ENCODE measurements around the gene GPR137B.
A peak's percentile ranks its signal among the peaks of the same experiment; 100 is the strongest.
"Not testable (repeated sequence)": the region's sequence is repeated elsewhere in the genome, so short reads cannot be mapped to it uniquely, and the experiment has no call there.

Gene GPR137B

GRCh38 chr1:236159704-236160539 lies 17.6 kb downstream of the GPR137B start:
- Histone ChIP-seq H3K4me1 (ENCODE audit: control insufficient read depth in 1 of 2, insufficient read depth in 2 of 2, low read length in 2 of 2) (peaks cover 30 to 34% of the 10 kb centered on the region in 2 donors), H3K9me3 (ENCODE audit: control insufficient read depth in 1 of 2, low read length in 2 of 2) (peaks cover 0 to 10% of the 10 kb centered on the region in 2 donors), H3K9ac (ENCODE audit: low read depth in 1 of 2, low read length in 2 of 2) (peak overlapping the region in 1 of 2 donors; percentile 47), H3K36me3 (ENCODE audit: control insufficient read depth in 1 of 2, insufficient read depth in 2 of 2, low read length in 2 of 2) (no peaks in the 10 kb centered on the region), H3K27me3 (ENCODE audit: control insufficient read depth in 1 of 2, insufficient read depth in 2 of 2, low read length in 2 of 2) (no peaks in the 10 kb centered on the region), H3K4me3 (ENCODE audit: low read depth in 1 of 2, low read length in 2 of 2) (peak overlapping the region; percentile 17 to 38), H3K27ac (ENCODE audit: low read depth, low read length) (peak overlapping the region; percentile 52)

GRCh38 chr1:236160540-236161127 lies 18.3 kb downstream of the GPR137B start:
- Histone ChIP-seq H3K9me3 (ENCODE audit: control insufficient read depth in 1 of 2, low read length in 2 of 2) (peaks cover 0 to 10% of the 10 kb centered on the region in 2 donors), H3K4me1 (ENCODE audit: control insufficient read depth in 1 of 2, insufficient read depth in 2 of 2, low read length in 2 of 2) (peaks cover 30 to 34% of the 10 kb centered on the region in 2 donors), H3K27me3 (ENCODE audit: control insufficient read depth in 1 of 2, insufficient read depth in 2 of 2, low read length in 2 of 2) (no peaks in the 10 kb centered on the region), H3K27ac (ENCODE audit: low read depth, low read length) (no peak overlapping the region), H3K4me3 (ENCODE audit: low read depth in 1 of 2, low read length in 2 of 2) (no peak overlapping the region), H3K9ac (ENCODE audit: low read depth in 1 of 2, low read length in 2 of 2) (no peak overlapping the region), H3K36me3 (ENCODE audit: control insufficient read depth in 1 of 2, insufficient read depth in 2 of 2, low read length in 2 of 2) (no peaks in the 10 kb centered on the region)

- H3K9ac ChIP-seq (ENCODE audit: low read depth in 1 of 2, low read length in 2 of 2), result no peak overlapping the region
- no peak overlapping the region for H3K27ac ChIP-seq (ENCODE audit: low read depth, low read length)
- H3K4me3 ChIP-seq (ENCODE audit: low read depth in 1 of 2, low read length in 2 of 2), result no peak overlapping the region
- H3K27me3 ChIP-seq (ENCODE audit: control insufficient read depth in 1 of 2, insufficient read depth in 2 of 2, low read length in 2 of 2), result no peaks in the 10 kb centered on the region
- peaks cover 24 to 29% of the 10 kb centered on the region in 2 donors for H3K4me1 ChIP-seq (ENCODE audit: control insufficient read depth in 1 of 2, insufficient read depth in 2 of 2, low read length in 2 of 2)
- no peaks in the 10 kb centered on the region for H3K36me3 ChIP-seq (ENCODE audit: control insufficient read depth in 1 of 2, insufficient read depth in 2 of 2, low read length in 2 of 2)
- H3K9me3 ChIP-seq (ENCODE audit: control insufficient read depth in 1 of 2, low read length in 2 of 2), result peaks cover 0 to 10% of the 10 kb centered on the region in 2 donors
Observed at GRCh38 chr1:236161230-236161629, 18.9 kb downstream of the GPR137B start.

GRCh38 chr1:236161755-236162154 lies 19.4 kb downstream of the GPR137B start:
- not testable (repeated sequence) for H3K4me3 ChIP-seq (ENCODE audit: low read depth in 1 of 2, low read length in 2 of 2); H3K9me3 ChIP-seq (ENCODE audit: control insufficient read depth in 1 of 2, low read length in 2 of 2); H3K9ac ChIP-seq (ENCODE audit: low read depth in 1 of 2, low read length in 2 of 2); H3K27me3 ChIP-seq (ENCODE audit: control insufficient read depth in 1 of 2, insufficient read depth in 2 of 2, low read length in 2 of 2); H3K27ac ChIP-seq (ENCODE audit: low read depth, low read length); H3K36me3 ChIP-seq (ENCODE audit: control insufficient read depth in 1 of 2, insufficient read depth in 2 of 2, low read length in 2 of 2)
- peaks cover 24 to 29% of the 10 kb centered on the region in 2 donors for H3K4me1 ChIP-seq (ENCODE audit: control insufficient read depth in 1 of 2, insufficient read depth in 2 of 2, low read length in 2 of 2)

GRCh38 chr1:236163463-236164153 lies 21.3 kb downstream of the GPR137B start:
- Histone ChIP-seq H3K4me3 (ENCODE audit: low read depth in 1 of 2, low read length in 2 of 2) (peak overlapping the region in 1 of 2 donors; percentile 23), H3K9ac (ENCODE audit: low read depth in 1 of 2, low read length in 2 of 2) (no peak overlapping the region), H3K36me3 (ENCODE audit: control insufficient read depth in 1 of 2, insufficient read depth in 2 of 2, low read length in 2 of 2) (no peaks in the 10 kb centered on the region), H3K9me3 (ENCODE audit: control insufficient read depth in 1 of 2, low read length in 2 of 2) (peaks cover 0 to 10% of the 10 kb centered on the region in 2 donors), H3K27ac (ENCODE audit: low read depth, low read length) (no peak overlapping the region), H3K4me1 (ENCODE audit: control insufficient read depth in 1 of 2, insufficient read depth in 2 of 2, low read length in 2 of 2) (peaks cover 24 to 29% of the 10 kb centered on the region in 2 donors), H3K27me3 (ENCODE audit: control insufficient read depth in 1 of 2, insufficient read depth in 2 of 2, low read length in 2 of 2) (no peaks in the 10 kb centered on the region)

- no peaks in the 10 kb centered on the region for H3K36me3 ChIP-seq (ENCODE audit: control insufficient read depth in 1 of 2, insufficient read depth in 2 of 2, low read length in 2 of 2)
- H3K4me3 ChIP-seq (ENCODE audit: low read depth in 1 of 2, low read length in 2 of 2), result no peak overlapping the region
- no peaks in the 10 kb centered on the region for H3K27me3 ChIP-seq (ENCODE audit: control insufficient read depth in 1 of 2, insufficient read depth in 2 of 2, low read length in 2 of 2)
- no peak overlapping the region for H3K9ac ChIP-seq (ENCODE audit: low read depth in 1 of 2, low read length in 2 of 2)
- peaks cover 0 to 10% of the 10 kb centered on the region in 2 donors for H3K9me3 ChIP-seq (ENCODE audit: control insufficient read depth in 1 of 2, low read length in 2 of 2)
- no peak overlapping the region for H3K27ac ChIP-seq (ENCODE audit: low read depth, low read length)
- peaks cover 24 to 29% of the 10 kb centered on the region in 2 donors for H3K4me1 ChIP-seq (ENCODE audit: control insufficient read depth in 1 of 2, insufficient read depth in 2 of 2, low read length in 2 of 2)
Observed at GRCh38 chr1:236164273-236164672, 21.9 kb downstream of the GPR137B start.

- peaks cover 0 to 10% of the 10 kb centered on the region in 2 donors for H3K9me3 ChIP-seq (ENCODE audit: control insufficient read depth in 1 of 2, low read length in 2 of 2)
- H3K27ac ChIP-seq (ENCODE audit: low read depth, low read length), result no peak overlapping the region
- no peaks in the 10 kb centered on the region for H3K36me3 ChIP-seq (ENCODE audit: control insufficient read depth in 1 of 2, insufficient read depth in 2 of 2, low read length in 2 of 2)
- H3K4me1 ChIP-seq (ENCODE audit: control insufficient read depth in 1 of 2, insufficient read depth in 2 of 2, low read length in 2 of 2), result peaks cover 14 to 19% of the 10 kb centered on the region in 2 donors
- no peak overlapping the region for H3K4me3 ChIP-seq (ENCODE audit: low read depth in 1 of 2, low read length in 2 of 2)
- H3K27me3 ChIP-seq (ENCODE audit: control insufficient read depth in 1 of 2, insufficient read depth in 2 of 2, low read length in 2 of 2), result no peaks in the 10 kb centered on the region
- no peak overlapping the region for H3K9ac ChIP-seq (ENCODE audit: low read depth in 1 of 2, low read length in 2 of 2)
Observed at GRCh38 chr1:236165238-236165981, 23.1 kb downstream of the GPR137B start.

GRCh38 chr1:236166041-236166440 lies 23.7 kb downstream of the GPR137B start:
- Histone ChIP-seq H3K9ac (ENCODE audit: low read depth in 1 of 2, low read length in 2 of 2) (no peak overlapping the region), H3K27me3 (ENCODE audit: control insufficient read depth in 1 of 2, insufficient read depth in 2 of 2, low read length in 2 of 2) (no peaks in the 10 kb centered on the region), H3K4me1 (ENCODE audit: control insufficient read depth in 1 of 2, insufficient read depth in 2 of 2, low read length in 2 of 2) (peaks cover 8 to 17% of the 10 kb centered on the region in 2 donors), H3K9me3 (ENCODE audit: control insufficient read depth in 1 of 2, low read length in 2 of 2) (peaks cover 0 to 10% of the 10 kb centered on the region in 2 donors), H3K36me3 (ENCODE audit: control insufficient read depth in 1 of 2, insufficient read depth in 2 of 2, low read length in 2 of 2) (no peaks in the 10 kb centered on the region), H3K4me3 (ENCODE audit: low read depth in 1 of 2, low read length in 2 of 2) (no peak overlapping the region), H3K27ac (ENCODE audit: low read depth, low read length) (no peak overlapping the region)

- Histone ChIP-seq H3K4me1 (ENCODE audit: control insufficient read depth in 1 of 2, insufficient read depth in 2 of 2, low read length in 2 of 2) (peaks cover 7 to 17% of the 10 kb centered on the region in 2 donors), H3K9me3 (ENCODE audit: control insufficient read depth in 1 of 2, low read length in 2 of 2) (peaks cover 0 to under 1% of the 10 kb centered on the region in 2 donors), H3K36me3 (ENCODE audit: control insufficient read depth in 1 of 2, insufficient read depth in 2 of 2, low read length in 2 of 2) (no peaks in the 10 kb centered on the region), H3K4me3 (ENCODE audit: low read depth in 1 of 2, low read length in 2 of 2) (no peak overlapping the region), H3K9ac (ENCODE audit: low read depth in 1 of 2, low read length in 2 of 2) (no peak overlapping the region), H3K27ac (ENCODE audit: low read depth, low read length) (no peak overlapping the region), H3K27me3 (ENCODE audit: control insufficient read depth in 1 of 2, insufficient read depth in 2 of 2, low read length in 2 of 2) (no peaks in the 10 kb centered on the region)
Observed at GRCh38 chr1:236167154-236167553, 24.8 kb downstream of the GPR137B start.
